ENCODE data around the gene RANBP10.

- TF ChIP-seq CTCF (IDR thresholded peaks at IDR 0.05) = no peak
- no peak for TF ChIP-seq TCF7L2 (IDR thresholded peaks at IDR 0.05; ENCODE audit: low read depth, low read length)
- no peak for TF ChIP-seq POLR2AphosphoS5 (IDR thresholded peaks at IDR 0.05; ENCODE audit: low read depth, low read length)
- TF ChIP-seq REST (IDR thresholded peaks at IDR 0.05; ENCODE audit: insufficient read depth in 1 of 2, low read depth in 2 of 2, low read length in 1 of 2) = no peak
- no peak for TF ChIP-seq SIN3A (IDR thresholded peaks at IDR 0.05; ENCODE audit: borderline replicate concordance, insufficient read depth, low read depth, low read length)
Observed at GRCh38 chr16:67790071-67790470, 16.3 kb downstream of the RANBP10 start.
